Ovary (tissue), 9 donors: ENCODE results near the gene CA4. TPM values are rescaled to one million over a fixed set of nuclear protein-coding genes. Genes with fewer than 3 reads are reported as not detected.
"Not testable (repeated sequence)": the region's sequence is repeated elsewhere in the genome, so short reads cannot be mapped to it uniquely, and the experiment has no call there.

Source experiments
- DNase-seq, 5 donors: peaks; one replicate each; pipeline ENCODE4 v3.0.0-alpha.2; 2019 to 2020
- H3K27ac ChIP-seq, 2 donors: fragments of 200-600 bp; one replicate each; pipeline versions ENCODE4 v1.5.1 to v1.8.0; 2019 to 2022
- H3K27me3 ChIP-seq: fragments of 200-600 bp; one replicate; pipeline ENCODE4 v1.8.0; 2022
- H3K36me3 ChIP-seq: fragments of 200-600 bp; sonication (generic); one replicate; pipeline ENCODE4 v1.5.1; 2019
- H3K4me1 ChIP-seq: one replicate; pipeline ENCODE4 v1.8.1; 2013; ENCODE audit warnings: mild to moderate bottlenecking, moderate library complexity; ENCODE audit not compliant: insufficient read depth
- H3K4me3 ChIP-seq: fragments of 200-600 bp; sonication (generic); one replicate; pipeline ENCODE4 v1.5.1; 2017
- H3K9me3 ChIP-seq, 2 donors: fragments of 200-600 bp in 1 of 2; sonication (generic) in 1 of 2; one replicate each; pipeline versions ENCODE4 v1.5.1 to v1.8.1; 2013 to 2019; ENCODE audit warnings: mild to moderate bottlenecking in 1 of 2, moderate library complexity in 1 of 2
- EP300 ChIP-seq: sonication (generic); formaldehyde crosslinking; IDR thresholded peaks from one replicate; pipeline ENCODE4 v1.6.1; 2017; ENCODE audit warnings: antibody characterized with exemption
- POLR2A ChIP-seq: fragments of 450-650 bp; IDR thresholded peaks from one replicate; pipeline ENCODE4 v1.6.1; 2017; ENCODE audit warnings: antibody characterized with exemption, mild to moderate bottlenecking, moderate library complexity
- WGBS, 3 donors: extraction: QIAGEN DNeasy Blood & Tissue Kit in 1 of 3; methylation state at CpG; one replicate each; pipeline versions ENCODE4 v1.1.5 to v1.1.7; 2013 to 2017; 5-methylcytosine and 5-hydroxymethylcytosine counted together
- intact Hi-C, 4 donors: fragments of 100-400 bp; cut with DNase I; formaldehyde crosslinking; loops; one replicate each; pipeline versions ENCODE4 v1.11.0 to v1.15.1; 2022 to 2023
- polyA plus RNA-seq, 2 donors: library from polyadenylated mRNA; stranded (reverse); fragments of 200-250 nt in 1 of 2; fragments of 350-450 nt in 1 of 2; fragmentation: Illumina TruSeq in 1 of 2; extraction: RNeasy Lipid Tissue Mini Kit (QIAGEN cat#74804) in 1 of 2; gene quantifications; one replicate each; pipeline ENCODE4 v1.2.3, GENCODE V29; 2013 to 2014
- total RNA-seq, 7 donors: library from RNA; depleted of rRNA in 2 of 7; stranded (reverse); fragments of >200 nt in 2 of 7; fragmentation: NEBNext Ultra II Directional in 3 of 7; extraction: Animal tissue kit (Norgen Biotek cat#: 25700) in 3 of 7; gene quantifications; one replicate each; pipeline versions ENCODE4 v1.1.0 to v1.2.4, GENCODE V29; 2016 to 2023
- TF ChIP-seq, protein P1 (sequence below), 3 donors: fragments of 450-650 bp in 2 of 3; fragments of 200-600 bp in 1 of 3; IDR thresholded peaks; one replicate each; pipeline versions ENCODE4 v1.5.1 to v1.8.0; 2016 to 2022; ENCODE audit warnings: antibody characterized with exemption in 3 of 3, mild to moderate bottlenecking in 1 of 3
- donor health status: DM: no; HTN: no; CAD: no; lungs with moderate emphysema.
- donor health status: DM: no; HTN: no; CAD: no.
- donor health status: Bipolar disorder and iron deficiency.
- donor health status: DM: yes; HTN: yes; CAD: no.
- donor health status: DM: no; HTN: no; CAD: no.
- donor health status: DM: yes; HTN: yes; CAD: no.

The CA4 gene
- total and polyA plus RNA-seq, 9 donors = 1.1 to 39.3 (median 4.2) TPM

GRCh38 chr17:60110586-60110985, 39.2 kb upstream of the CA4 start:
- Histone ChIP-seq H3K36me3 (no peaks in the 10 kb centered on the region), H3K27me3 (no peaks in the 10 kb centered on the region), H3K4me1 (no peaks in the 10 kb centered on the region), H3K4me3 (no peak overlapping the region), H3K9me3 (no peaks in the 10 kb centered on the region), H3K27ac (no peak overlapping the region)
- no peak for DNase-seq
- intact Hi-C loops = no loop called here
- WGBS, 3 donors = 42 to 61% (median 47%) methylated on average over 3 of the region's 3 CpGs
- TF ChIP-seq EP300 (no peak), POLR2A (no peak)
- TF ChIP-seq, protein P1, sequence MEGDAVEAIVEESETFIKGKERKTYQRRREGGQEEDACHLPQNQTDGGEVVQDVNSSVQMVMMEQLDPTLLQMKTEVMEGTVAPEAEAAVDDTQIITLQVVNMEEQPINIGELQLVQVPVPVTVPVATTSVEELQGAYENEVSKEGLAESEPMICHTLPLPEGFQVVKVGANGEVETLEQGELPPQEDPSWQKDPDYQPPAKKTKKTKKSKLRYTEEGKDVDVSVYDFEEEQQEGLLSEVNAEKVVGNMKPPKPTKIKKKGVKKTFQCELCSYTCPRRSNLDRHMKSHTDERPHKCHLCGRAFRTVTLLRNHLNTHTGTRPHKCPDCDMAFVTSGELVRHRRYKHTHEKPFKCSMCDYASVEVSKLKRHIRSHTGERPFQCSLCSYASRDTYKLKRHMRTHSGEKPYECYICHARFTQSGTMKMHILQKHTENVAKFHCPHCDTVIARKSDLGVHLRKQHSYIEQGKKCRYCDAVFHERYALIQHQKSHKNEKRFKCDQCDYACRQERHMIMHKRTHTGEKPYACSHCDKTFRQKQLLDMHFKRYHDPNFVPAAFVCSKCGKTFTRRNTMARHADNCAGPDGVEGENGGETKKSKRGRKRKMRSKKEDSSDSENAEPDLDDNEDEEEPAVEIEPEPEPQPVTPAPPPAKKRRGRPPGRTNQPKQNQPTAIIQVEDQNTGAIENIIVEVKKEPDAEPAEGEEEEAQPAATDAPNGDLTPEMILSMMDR (IDR thresholded peaks at IDR 0.05) = no peak

GRCh38 chr17:60111661-60112060, 38.1 kb upstream of the CA4 start:
- intact Hi-C loops, H3K4me1 ChIP-seq: not testable (repeated sequence)

DNA sequence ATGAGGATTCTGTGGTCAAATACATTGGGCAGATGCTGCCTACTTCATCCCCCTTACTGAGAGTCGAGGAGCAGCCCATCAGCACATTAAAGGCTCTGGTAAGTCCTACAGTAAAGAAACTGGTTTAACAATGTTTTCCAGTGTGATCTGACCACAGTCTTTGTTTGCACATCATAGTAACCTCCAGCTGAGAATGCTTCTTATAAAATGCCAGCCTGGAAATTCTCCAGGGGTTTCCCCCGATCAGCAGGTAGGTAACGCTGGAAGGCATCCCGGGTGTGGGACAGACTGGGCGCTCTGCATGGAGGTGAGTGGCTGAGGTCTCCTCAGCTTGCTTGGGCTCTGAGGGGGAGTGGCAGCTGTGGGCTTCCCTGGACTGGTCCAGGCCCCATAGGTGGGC, 34.4 kb upstream of the CA4 start:
- H3K4me1 ChIP-seq, H3K27ac ChIP-seq, H3K9me3 ChIP-seq, H3K27me3 ChIP-seq, intact Hi-C loops, H3K4me3 ChIP-seq, DNase-seq, H3K36me3 ChIP-seq: not testable (repeated sequence)
- WGBS, 3 donors = no CpG with 5 or more reads among the region's 5 CpGs

More at GRCh38 chr17:60111661-60112060, 38.1 kb upstream of the CA4 start:
- H3K27me3 ChIP-seq, H3K36me3 ChIP-seq, H3K27ac ChIP-seq, H3K4me3 ChIP-seq, H3K9me3 ChIP-seq, DNase-seq: not testable (repeated sequence)
- 0% methylated on average over 2 to 4 of the region's 5 CpGs; no CpG with 5 or more reads in 1 of the 3 donors for WGBS, 3 donors

GRCh38 chr17:60116196-60116595, 33.6 kb upstream of the CA4 start:
- H3K27ac ChIP-seq, H3K4me1 ChIP-seq, H3K9me3 ChIP-seq, H3K36me3 ChIP-seq, H3K4me3 ChIP-seq, DNase-seq, H3K27me3 ChIP-seq, intact Hi-C loops: not testable (repeated sequence)
- WGBS, 3 donors = no CpG with 5 or more reads among the region's 14 CpGs

GRCh38 chr17:60119162-60119561, 30.6 kb upstream of the CA4 start:
- H3K27me3 ChIP-seq, H3K27ac ChIP-seq, H3K36me3 ChIP-seq, H3K4me1 ChIP-seq, H3K9me3 ChIP-seq, intact Hi-C loops, H3K4me3 ChIP-seq, DNase-seq: not testable (repeated sequence)
- WGBS, 3 donors = no CpG with 5 or more reads among the region's 15 CpGs

DNA sequence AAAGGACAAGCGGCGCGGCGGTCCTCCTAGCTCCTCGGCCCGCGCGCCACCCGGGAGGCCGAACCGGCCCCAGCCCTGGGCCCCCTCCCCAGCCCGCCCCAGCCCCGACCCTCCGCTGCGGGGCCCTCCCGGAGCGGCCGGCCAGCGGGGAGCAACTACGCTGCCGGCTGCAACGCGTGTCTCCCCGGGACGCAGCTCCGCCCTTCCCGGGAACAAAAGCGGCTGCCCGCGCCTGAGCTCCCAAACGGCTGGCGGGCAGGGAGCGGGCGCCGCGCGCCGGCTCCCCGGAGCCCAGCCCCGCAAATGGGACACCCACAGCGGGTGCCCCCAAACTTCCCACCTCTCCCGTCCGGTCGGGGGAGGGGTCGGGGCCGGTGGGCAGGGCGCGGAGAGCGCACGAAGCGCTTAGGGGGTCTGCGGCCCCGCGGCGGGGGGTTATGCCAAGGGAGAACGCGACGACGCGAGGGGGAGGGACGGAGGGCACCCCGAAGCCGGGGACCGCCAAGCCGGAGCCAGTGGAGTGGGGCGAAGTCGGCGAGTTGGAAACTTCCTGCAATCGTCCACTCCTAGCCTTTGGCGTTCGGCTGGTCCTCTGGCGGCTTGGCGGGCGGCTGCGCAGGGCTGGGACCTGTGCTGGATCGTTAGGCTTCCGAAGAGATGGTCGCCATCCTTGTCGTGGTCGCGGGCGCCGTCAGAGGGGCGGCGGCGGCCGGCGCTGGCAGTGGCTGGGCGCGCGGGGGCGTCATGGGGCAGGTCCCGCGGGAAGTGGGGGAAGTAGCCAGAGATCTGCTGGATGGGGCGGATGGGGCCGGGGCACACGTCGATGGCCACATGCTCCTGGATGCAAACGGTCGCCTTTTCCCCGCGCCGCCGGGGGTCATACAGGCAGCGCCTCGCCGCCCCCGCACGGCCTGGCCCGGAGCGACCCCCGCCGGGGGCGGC, 29.7 kb upstream of the CA4 start:
- WGBS, 3 donors = no CpG with 5 or more reads among the region's 114 CpGs
- H3K9me3 ChIP-seq, H3K4me1 ChIP-seq, DNase-seq, H3K4me3 ChIP-seq, intact Hi-C loops, H3K27me3 ChIP-seq, H3K36me3 ChIP-seq, H3K27ac ChIP-seq: not testable (repeated sequence)
